HepG2 (cell line): Measurements from ENCODE around the gene CYB5R3. TPM values are rescaled to one million over a fixed set of nuclear protein-coding genes. Genes with fewer than 3 reads are reported as not detected.

Experiments used
- HMG20B ChIP-seq: conservative IDR thresholded peaks from 2 replicates; pipeline ENCODE4 v1.6.1; 2016; ENCODE audit warnings: missing genetic modification reagents, missing compliant biosample characterization
- HNRNPUL1 ChIP-seq: fragments of 200-400 bp; formaldehyde crosslinking; IDR thresholded peaks from 2 replicates; pipeline ENCODE4 v1.6.1; 2017; ENCODE audit warnings: low read depth, mild to moderate bottlenecking, low read length, moderate library complexity
- MTF2 ChIP-seq: sonication (generic); formaldehyde crosslinking; IDR thresholded peaks from 2 replicates; pipeline ENCODE4 v1.5.0; 2020; ENCODE audit warnings: missing genetic modification reagents, borderline replicate concordance
- MZF1 ChIP-seq: sonication (generic); formaldehyde crosslinking; IDR thresholded peaks from 2 replicates; pipeline ENCODE4 v1.8.1; 2023; ENCODE audit warnings: mild to moderate bottlenecking, missing genetic modification reagents, borderline replicate concordance
- NR0B2 ChIP-seq: sonication (generic); formaldehyde crosslinking; IDR thresholded peaks from 2 replicates; pipeline ENCODE4 v1.4.0; 2020; ENCODE audit warnings: mild to moderate bottlenecking, missing genetic modification reagents
- PREB ChIP-seq: sonication (generic); formaldehyde crosslinking; IDR thresholded peaks from 2 replicates; pipeline ENCODE4 v1.4.0; 2020; ENCODE audit warnings: missing genetic modification reagents
- RAD21 ChIP-seq: fragments of 450-650 bp; formaldehyde crosslinking; IDR thresholded peaks from 2 replicates; pipeline ENCODE4 v1.5.0; 2020; ENCODE audit warnings: mild to moderate bottlenecking
- REPIN1 ChIP-seq: sonication (generic); formaldehyde crosslinking; IDR thresholded peaks from 2 replicates; pipeline ENCODE4 v1.8.0; 2022; ENCODE audit warnings: missing genetic modification reagents, low read depth, mild to moderate bottlenecking, borderline replicate concordance
- REXO4 ChIP-seq: sonication (generic); formaldehyde crosslinking; IDR thresholded peaks from 2 replicates; pipeline ENCODE4 v1.8.0; 2022; ENCODE audit warnings: missing genetic modification reagents, mild to moderate bottlenecking, borderline replicate concordance
- RXRB ChIP-seq: IDR thresholded peaks from 2 replicates; pipeline ENCODE4 v1.6.1; 2016; ENCODE audit warnings: borderline replicate concordance, missing genetic modification reagents, missing compliant biosample characterization
- SSRP1 ChIP-seq: IDR thresholded peaks from 2 replicates; pipeline ENCODE4 v1.6.1; 2016; ENCODE audit warnings: control low read depth
- SYNCRIP ChIP-seq: fragments of 200-400 bp; formaldehyde crosslinking; IDR thresholded peaks from 2 replicates; pipeline ENCODE4 v1.6.1; 2018; ENCODE audit warnings: mild to moderate bottlenecking, low read depth, low read length; ENCODE audit not compliant: insufficient read depth
- WIZ ChIP-seq: sonication (generic); formaldehyde crosslinking; IDR thresholded peaks from 2 replicates; pipeline ENCODE4 v1.5.1; 2020; ENCODE audit warnings: mild to moderate bottlenecking, missing genetic modification reagents
- ZIK1 ChIP-seq: sonication (generic); formaldehyde crosslinking; IDR thresholded peaks from 2 replicates; pipeline ENCODE4 v1.5.0; 2020; ENCODE audit warnings: mild to moderate bottlenecking, low read depth, missing genetic modification reagents, borderline replicate concordance
- ZNF234 ChIP-seq: sonication (generic); formaldehyde crosslinking; conservative IDR thresholded peaks from 2 replicates; pipeline ENCODE4 v1.5.1; 2020; ENCODE audit warnings: mild to moderate bottlenecking, missing genetic modification reagents
- ZNF33A ChIP-seq: sonication (generic); formaldehyde crosslinking; IDR thresholded peaks from 2 replicates; pipeline ENCODE4 v1.5.1; 2020; ENCODE audit warnings: missing genetic modification reagents, mild to moderate bottlenecking, moderate library complexity, borderline replicate concordance
- ZNF460 ChIP-seq: sonication (generic); formaldehyde crosslinking; IDR thresholded peaks from 2 replicates; pipeline ENCODE4 v1.5.1; 2020; ENCODE audit warnings: missing genetic modification reagents, mild to moderate bottlenecking, borderline replicate concordance
- polyA plus RNA-seq, 8 experiments: library from polyadenylated mRNA; depleted of rRNA in 3 of 8; stranded (reverse) in 7 of 8; unstranded in 1 of 8; fragments of >200 nt; fragmentation: Illumina TruSeq in 4 of 8; extraction: Trizol in 4 of 8; gene quantifications; 2 replicates each; pipeline versions ENCODE4 v1.2.1 to v1.2.3, GENCODE V29; 2011 to 2016; ENCODE audit warnings: low read depth in 4 of 8, missing spikeins in 1 of 8, mixed read lengths in 1 of 8; ENCODE audit not compliant: insufficient read depth in 1 of 8
- total RNA-seq, 5 experiments: library from RNA; depleted of rRNA; stranded (reverse); fragments of >200 nt; fragmentation: Illumina TruSeq; extraction: Trizol; gene quantifications; 2 replicates each; pipeline ENCODE4 v1.2.3, GENCODE V29; 2016; ENCODE audit warnings: low read depth in 1 of 5
- TF ChIP-seq, protein P1 (sequence below): sonication (generic); formaldehyde crosslinking; IDR thresholded peaks from 2 replicates; pipeline ENCODE4 v1.5.0; 2020; ENCODE audit warnings: mild to moderate bottlenecking, missing genetic modification reagents
- TF ChIP-seq, protein P2 (sequence below): sonication (generic); formaldehyde crosslinking; IDR thresholded peaks from 2 replicates; pipeline ENCODE4 v1.4.0; 2020; ENCODE audit warnings: missing genetic modification reagents

CYB5R3 gene
- total and polyA plus RNA-seq, 2 of the 13 experiments (the other 11 are each of a cell fraction or from before 2014, with no cell fraction given) = 32.4 to 305 TPM

DNA sequence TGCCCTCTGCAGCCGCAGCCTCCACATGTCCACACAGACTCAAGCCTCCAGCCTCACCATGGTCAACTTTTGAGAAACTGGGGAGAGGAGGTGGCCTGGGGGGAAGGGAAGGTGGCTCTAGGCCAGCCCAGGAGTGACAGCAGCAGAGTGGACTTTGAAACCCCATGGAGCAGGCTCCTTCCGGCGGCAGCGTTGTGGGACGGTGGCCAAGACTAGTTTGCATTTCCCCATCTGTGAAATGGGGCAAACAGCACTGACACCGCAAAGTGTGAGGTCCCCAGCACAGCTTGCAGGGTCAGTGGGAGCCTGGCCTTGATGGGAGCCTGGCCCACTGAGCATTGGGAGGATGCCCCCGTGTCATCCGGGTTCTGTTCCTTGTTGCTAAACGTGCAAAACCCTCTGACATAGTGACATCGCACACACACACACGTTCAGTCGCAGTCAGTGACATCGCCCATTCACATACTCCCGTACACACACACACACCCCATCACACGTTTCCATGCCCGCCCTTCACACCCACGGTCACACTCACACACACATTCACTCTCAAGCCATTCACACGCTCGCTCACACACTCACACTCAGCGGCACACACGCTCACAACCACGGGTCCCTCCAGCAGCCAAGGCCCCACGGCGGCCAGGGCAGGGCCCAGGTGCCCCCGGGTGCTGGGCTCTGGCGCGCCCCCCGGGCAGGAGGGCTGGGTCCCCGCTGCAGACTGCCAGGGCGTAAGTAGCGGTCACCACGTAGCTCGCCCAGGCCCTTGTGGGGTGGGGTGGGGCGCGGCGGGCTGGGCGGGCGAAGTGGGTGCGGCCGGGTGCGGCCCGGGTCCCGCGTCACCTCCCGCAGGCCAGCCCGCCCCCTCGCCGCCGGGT is 585 bp downstream of the CYB5R3 start (continued):
- TF ChIP-seq SSRP1 (CRISPR knock-in tag) = peak; percentile 35; the same call in 1 of the 2 replicates
- 0 out of 2 replicates have a peak, but pooled peaks have one; percentile 62 for TF ChIP-seq REPIN1 (CRISPR knock-in tag)
- TF ChIP-seq, protein P1, sequence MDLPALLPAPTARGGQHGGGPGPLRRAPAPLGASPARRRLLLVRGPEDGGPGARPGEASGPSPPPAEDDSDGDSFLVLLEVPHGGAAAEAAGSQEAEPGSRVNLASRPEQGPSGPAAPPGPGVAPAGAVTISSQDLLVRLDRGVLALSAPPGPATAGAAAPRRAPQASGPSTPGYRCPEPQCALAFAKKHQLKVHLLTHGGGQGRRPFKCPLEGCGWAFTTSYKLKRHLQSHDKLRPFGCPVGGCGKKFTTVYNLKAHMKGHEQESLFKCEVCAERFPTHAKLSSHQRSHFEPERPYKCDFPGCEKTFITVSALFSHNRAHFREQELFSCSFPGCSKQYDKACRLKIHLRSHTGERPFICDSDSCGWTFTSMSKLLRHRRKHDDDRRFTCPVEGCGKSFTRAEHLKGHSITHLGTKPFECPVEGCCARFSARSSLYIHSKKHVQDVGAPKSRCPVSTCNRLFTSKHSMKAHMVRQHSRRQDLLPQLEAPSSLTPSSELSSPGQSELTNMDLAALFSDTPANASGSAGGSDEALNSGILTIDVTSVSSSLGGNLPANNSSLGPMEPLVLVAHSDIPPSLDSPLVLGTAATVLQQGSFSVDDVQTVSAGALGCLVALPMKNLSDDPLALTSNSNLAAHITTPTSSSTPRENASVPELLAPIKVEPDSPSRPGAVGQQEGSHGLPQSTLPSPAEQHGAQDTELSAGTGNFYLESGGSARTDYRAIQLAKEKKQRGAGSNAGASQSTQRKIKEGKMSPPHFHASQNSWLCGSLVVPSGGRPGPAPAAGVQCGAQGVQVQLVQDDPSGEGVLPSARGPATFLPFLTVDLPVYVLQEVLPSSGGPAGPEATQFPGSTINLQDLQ (CRISPR knock-in tag) = peak; percentile 37
- no peak for TF ChIP-seq ZNF33A
- TF ChIP-seq, protein P2, sequence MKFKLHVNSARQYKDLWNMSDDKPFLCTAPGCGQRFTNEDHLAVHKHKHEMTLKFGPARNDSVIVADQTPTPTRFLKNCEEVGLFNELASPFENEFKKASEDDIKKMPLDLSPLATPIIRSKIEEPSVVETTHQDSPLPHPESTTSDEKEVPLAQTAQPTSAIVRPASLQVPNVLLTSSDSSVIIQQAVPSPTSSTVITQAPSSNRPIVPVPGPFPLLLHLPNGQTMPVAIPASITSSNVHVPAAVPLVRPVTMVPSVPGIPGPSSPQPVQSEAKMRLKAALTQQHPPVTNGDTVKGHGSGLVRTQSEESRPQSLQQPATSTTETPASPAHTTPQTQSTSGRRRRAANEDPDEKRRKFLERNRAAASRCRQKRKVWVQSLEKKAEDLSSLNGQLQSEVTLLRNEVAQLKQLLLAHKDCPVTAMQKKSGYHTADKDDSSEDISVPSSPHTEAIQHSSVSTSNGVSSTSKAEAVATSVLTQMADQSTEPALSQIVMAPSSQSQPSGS = peak; percentile 77
- TF ChIP-seq PREB (CRISPR knock-in tag) = no peak
- TF ChIP-seq MZF1 (CRISPR knock-in tag) = no peak
- TF ChIP-seq RAD21 = peak; percentile 29; the same call in 1 of the 2 replicates
- TF ChIP-seq HNRNPUL1 = no peak
- no peak for TF ChIP-seq HMG20B (CRISPR knock-in tag)
- no peak for TF ChIP-seq REXO4 (CRISPR knock-in tag)
- peak; percentile 77 for TF ChIP-seq RXRB
- no peak for TF ChIP-seq NR0B2 (CRISPR knock-in tag)
- TF ChIP-seq WIZ (CRISPR knock-in tag) = no peak
- no peak; the same call in 1 of the 2 replicates for TF ChIP-seq ZNF460 (CRISPR knock-in tag)
- TF ChIP-seq ZNF234 (CRISPR knock-in tag) = peak; percentile 73; the same call in 1 of the 2 replicates
- TF ChIP-seq MTF2 (CRISPR knock-in tag) = no peak
- TF ChIP-seq SYNCRIP = no peak
- no peak for TF ChIP-seq ZIK1
